Endothelial cell of umbilical vein (primary cell): ENCODE data around the gene HTT-AS. TPM values are rescaled to one million over a fixed set of nuclear protein-coding genes. Genes with fewer than 3 reads are reported as not detected.

ENCODE experiments used
- BruUV-seq: library from RNA; stranded (reverse); fragments of 400-500 nt; replicated peaks from 2 replicates; lab custom pipeline; 2021; lab: Mats Ljungman, UMichigan
- CTCF ChIA-PET: fragments of 300-600, 350-600 bp; sonication (Branson Sonifier 250); formaldehyde crosslinking; loops from one replicate; lab custom pipeline; 2021; ENCODE audit warnings: antibody characterized with exemption, inconsistent platforms; lab: Charles Lee
- POLR2A ChIA-PET: fragments of 300-600, 350-600 bp; sonication (Branson Sonifier 250); formaldehyde crosslinking; loops from one replicate; lab custom pipeline; 2021; ENCODE audit warnings: antibody characterized with exemption, inconsistent platforms; lab: Charles Lee
- DNase-seq: peaks from one replicate; pipeline ENCODE4 v3.0.0-alpha.2; 2011; ENCODE audit warnings: low read depth, low spot score
- FAIRE-seq: peaks from 2 replicates; lab custom pipeline; 2011; peaks lifted over from hg19 to GRCh38; lab: Jason Lieb, UNC
- H2AFZ ChIP-seq: 2 replicates; pipeline ENCODE4 v1.6.0; 2012; ENCODE audit warnings: low read depth, low read length, control low read depth, inconsistent platforms
- H3K27ac ChIP-seq: 2 replicates; pipeline ENCODE4 v1.5.1; 2011; ENCODE audit warnings: low read depth, mild to moderate bottlenecking, control low read depth, low read length, moderate library complexity; ENCODE audit not compliant: insufficient read depth
- H3K27me3 ChIP-seq, 2 experiments: 2 replicates each; pipeline versions ENCODE4 v1.6.0 to v1.6.1; 2011; ENCODE audit warnings: low read length in 2 of 2, mixed read lengths in 1 of 2; ENCODE audit not compliant: control insufficient read depth in 2 of 2, insufficient read depth in 2 of 2
- H3K36me3 ChIP-seq, 2 experiments: 2 replicates in 1 of 2; 3 replicates in 1 of 2; pipeline ENCODE4 v1.5.1; 2011; ENCODE audit warnings: low read length in 2 of 2, mild to moderate bottlenecking in 1 of 2, moderate library complexity in 1 of 2; ENCODE audit not compliant: control insufficient read depth in 2 of 2, insufficient read depth in 2 of 2; ENCODE audit errors: extremely low read depth in 1 of 2
- H3K4me1 ChIP-seq: 3 replicates; pipeline ENCODE4 v1.5.1; 2011; ENCODE audit warnings: mild to moderate bottlenecking, low read length; ENCODE audit not compliant: control insufficient read depth, insufficient read depth; ENCODE audit errors: extremely low read depth
- H3K4me2 ChIP-seq: 2 replicates; pipeline ENCODE4 v1.6.1; 2011; ENCODE audit warnings: low read length, control low read depth, mixed read lengths; ENCODE audit not compliant: insufficient read depth
- H3K4me3 ChIP-seq, 3 experiments: fragments of 200-600 bp in 1 of 3; sonication (generic), shearing (Covaris generic) in 1 of 3; replicated peaks in 1 of 3; 2 replicates each; pipeline ENCODE4 v1.5.1; 2011 to 2016; ENCODE audit warnings: control low read depth in 3 of 3, low read length in 3 of 3, mild to moderate bottlenecking in 2 of 3, inconsistent platforms in 1 of 3, low read depth in 1 of 3, moderate library complexity in 1 of 3; ENCODE audit not compliant: insufficient read depth in 1 of 3
- H3K79me2 ChIP-seq: 2 replicates; pipeline ENCODE4 v1.6.0; 2012; ENCODE audit warnings: low read length, inconsistent platforms; ENCODE audit not compliant: control insufficient read depth, insufficient read depth
- H3K9ac ChIP-seq: replicated peaks from 2 replicates; pipeline ENCODE3; 2011; ENCODE audit warnings: low read length, control low read depth; ENCODE audit not compliant: insufficient read depth; ENCODE audit errors: extremely low read depth
- H3K9me1 ChIP-seq: replicated peaks from 3 replicates; pipeline ENCODE4 v1.6.0; 2011; ENCODE audit warnings: mild to moderate bottlenecking, low read length; ENCODE audit not compliant: control insufficient read depth, insufficient read depth; ENCODE audit errors: extremely low read depth
- H3K9me3 ChIP-seq: replicated peaks from 2 replicates; pipeline ENCODE4 v1.5.1; 2012; ENCODE audit warnings: low read length, inconsistent platforms; ENCODE audit not compliant: control insufficient read depth, insufficient read depth
- H4K20me1 ChIP-seq: replicated peaks from 2 replicates; pipeline ENCODE3; 2011; ENCODE audit warnings: mild to moderate bottlenecking, low read length; ENCODE audit not compliant: control insufficient read depth, insufficient read depth; ENCODE audit errors: extremely low read depth
- CTCF ChIP-seq, 2 donors: IDR thresholded peaks; 1 replicate in 1 of 2; 2 replicates in 1 of 2; pipeline ENCODE4 v1.5.1; 2011; ENCODE audit warnings: low read length in 2 of 2, mild to moderate bottlenecking in 2 of 2, moderate library complexity in 2 of 2, control low read depth in 1 of 2, inconsistent platforms in 1 of 2, low read depth in 1 of 2; ENCODE audit not compliant: insufficient read depth in 1 of 2; ENCODE audit errors: extremely low read depth in 1 of 2
- EZH2 ChIP-seq: IDR thresholded peaks from 2 replicates; pipeline ENCODE4 v1.6.1; 2012; ENCODE audit warnings: borderline replicate concordance, low read depth, mild to moderate bottlenecking, moderate library complexity, low read length, inconsistent platforms; ENCODE audit not compliant: severe bottlenecking
- FOS ChIP-seq: IDR thresholded peaks from 2 replicates; pipeline ENCODE4 v1.6.1; 2011; ENCODE audit warnings: mild to moderate bottlenecking, low read length, moderate library complexity, borderline replicate concordance; ENCODE audit not compliant: insufficient read depth
- GATA2 ChIP-seq: IDR thresholded peaks from 2 replicates; pipeline ENCODE4 v1.7.0; 2011; ENCODE audit warnings: low read depth, mild to moderate bottlenecking, moderate library complexity, mixed read lengths, low read length; ENCODE audit not compliant: insufficient read length, insufficient read depth
- JUN ChIP-seq: IDR thresholded peaks from 2 replicates; pipeline ENCODE4 v1.6.1; 2011; ENCODE audit warnings: borderline replicate concordance, low read depth; ENCODE audit not compliant: insufficient read length, insufficient read depth
- MYC ChIP-seq: IDR thresholded peaks from one replicate; pipeline ENCODE4 v1.6.1; 2011; ENCODE audit warnings: mild to moderate bottlenecking, low read depth, low read length
- POLR2A ChIP-seq: IDR thresholded peaks from 2 replicates; pipeline ENCODE4 v1.6.1; 2012; ENCODE audit warnings: low read depth, mild to moderate bottlenecking, control low read depth, low read length
- POLR2AphosphoS5 ChIP-seq: IDR thresholded peaks from 2 replicates; pipeline ENCODE4 v1.6.1; 2012; ENCODE audit warnings: low read depth, mild to moderate bottlenecking, control low read depth, low read length, moderate library complexity; ENCODE audit not compliant: insufficient read depth
- dilution Hi-C: fragments of 300-500 bp; cut with MboI; formaldehyde crosslinking; loops from one replicate; pipeline ENCODE4 v1.15.0; 2019; ENCODE audit warnings: low sequenced_read_pairs; ENCODE audit not compliant: extremely low pct_ligation_motif_present
- intact Hi-C: fragments of 100-400 bp; cut with micrococcal nuclease; formaldehyde crosslinking; loops from one replicate; pipeline ENCODE4 v1.10.0; 2022
- polyA plus RNA-seq, 4 experiments: library from polyadenylated mRNA; depleted of rRNA in 3 of 4; stranded (reverse) in 3 of 4; unstranded in 1 of 4; fragments of >200 nt; gene quantifications; 2 replicates each; pipeline versions ENCODE4 v1.2.1 to v1.2.3, GENCODE V29; 2011 to 2012; ENCODE audit warnings: missing spikeins in 1 of 4
- total RNA-seq: library from RNA; stranded (reverse); gene quantifications from 2 replicates; pipeline ENCODE4 v1.2.3, GENCODE V29; 2021
- TF ChIP-seq, protein P1 (sequence below): IDR thresholded peaks from 2 replicates; pipeline ENCODE4 v1.6.1; 2011; ENCODE audit not compliant: insufficient read depth, insufficient read length

Gene HTT-AS
- total and polyA plus RNA-seq, 2 donors (not counting 3 experiments of a cell fraction or from before 2014, with no cell fraction given), result not detected

- H3K27ac ChIP-seq, result peak overlapping the region; percentile 92
- FAIRE-seq (no peak), DNase-seq (no peak)
- no peaks in the 10 kb centered on the region for H4K20me1 ChIP-seq
- H3K36me3 ChIP-seq, result peaks cover under 1 to 4% of the 10 kb centered on the region in 2 experiments
- TF ChIP-seq JUN, result no peak
- no peak for TF ChIP-seq MYC
- no peak for TF ChIP-seq POLR2AphosphoS5
- TF ChIP-seq, protein P1, sequence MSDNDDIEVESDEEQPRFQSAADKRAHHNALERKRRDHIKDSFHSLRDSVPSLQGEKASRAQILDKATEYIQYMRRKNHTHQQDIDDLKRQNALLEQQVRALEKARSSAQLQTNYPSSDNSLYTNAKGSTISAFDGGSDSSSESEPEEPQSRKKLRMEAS, result no peak
- TF ChIP-seq POLR2A, result no peak
- no peak for TF ChIP-seq EZH2
- no peak for TF ChIP-seq GATA2
- no peak for TF ChIP-seq CTCF (IDR thresholded peaks at IDR 0.05; ENCODE audit: extremely low read depth in 1 of 2, insufficient read depth in 1 of 2, low read depth in 1 of 2, low read length in 2 of 2)
- no peak for TF ChIP-seq FOS
- no TSS peak for BruUV-seq
- CTCF ChIA-PET, result interaction anchor here (1.4 to 5.2 kb wide), 3 partner anchors 11 to 24 kb away, joined by 4 to 124 read pairs (median 84); no protein-coding TSS in a partner anchor
- H3K4me2 ChIP-seq, result no peak overlapping the region
- H3K9me1 ChIP-seq, result no peaks in the 10 kb centered on the region
- H3K4me3 ChIP-seq, result no peak overlapping the region
- peaks cover 34% of the 10 kb centered on the region for H3K4me1 ChIP-seq
- H3K27me3 ChIP-seq, result no peaks in the 10 kb centered on the region
- no peak overlapping the region for H2AFZ ChIP-seq
- H3K79me2 ChIP-seq, result no peaks in the 10 kb centered on the region
- H3K9ac ChIP-seq, result peak overlapping the region; percentile 74
- H3K9me3 ChIP-seq, result no peaks in the 10 kb centered on the region
- dilution Hi-C loops, result no loop called here
- intact Hi-C loops, result no loop called here
- POLR2A ChIA-PET, result interaction anchor here (1.9 kb wide), 1 partner anchor 8 kb away, joined by 4 read pairs; no protein-coding TSS in a partner anchor
These were observed 47.3 kb upstream of the HTT-AS start for GRCh38 chr4:3121596-3121995.
